GM19372 (cell line): ENCODE measurements around the gene ONECUT3.

Experiments
- ATAC-seq: cut with Tn5 transposase; IDR thresholded peaks from one replicate; pipeline ENCODE4 v1.9.1; 2021; ENCODE audit warnings: mild to moderate bottlenecking, low read depth, moderate library complexity; ENCODE audit not compliant: unreplicated experiment

The ONECUT3 gene

DNA sequence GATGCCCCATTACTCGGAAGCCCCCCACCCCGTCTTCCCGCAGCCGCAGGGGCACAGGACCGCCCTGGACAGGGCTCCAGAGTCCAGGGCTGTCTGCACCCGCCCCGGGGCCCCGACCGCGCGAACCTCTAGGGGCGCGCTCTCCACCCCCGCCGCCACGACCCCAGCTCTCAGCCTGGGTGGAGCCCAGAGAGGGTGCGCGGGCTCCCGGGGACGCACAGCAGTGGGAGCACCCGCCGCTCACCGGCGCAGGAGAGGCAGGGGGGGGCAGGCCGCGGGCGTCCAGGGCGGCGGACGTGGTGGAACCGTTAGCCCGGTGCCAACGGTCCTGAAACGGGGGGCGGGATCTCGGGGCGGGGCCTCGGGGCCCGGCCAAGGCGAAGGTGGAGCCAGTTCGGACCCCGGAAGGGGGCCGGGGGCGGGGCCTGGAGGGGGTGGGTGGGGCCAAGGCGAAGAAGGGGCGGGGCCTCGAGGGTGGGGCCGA is 58.7 kb downstream of the ONECUT3 start, which contains the start of gene ATP8B3:
ATP8B3 (minus strand) TSS at position 335 of the 484 bp plus-strand sequence. CDS start 540 bp downstream, outside the sequence.
- no peak for ATAC-seq

DNA sequence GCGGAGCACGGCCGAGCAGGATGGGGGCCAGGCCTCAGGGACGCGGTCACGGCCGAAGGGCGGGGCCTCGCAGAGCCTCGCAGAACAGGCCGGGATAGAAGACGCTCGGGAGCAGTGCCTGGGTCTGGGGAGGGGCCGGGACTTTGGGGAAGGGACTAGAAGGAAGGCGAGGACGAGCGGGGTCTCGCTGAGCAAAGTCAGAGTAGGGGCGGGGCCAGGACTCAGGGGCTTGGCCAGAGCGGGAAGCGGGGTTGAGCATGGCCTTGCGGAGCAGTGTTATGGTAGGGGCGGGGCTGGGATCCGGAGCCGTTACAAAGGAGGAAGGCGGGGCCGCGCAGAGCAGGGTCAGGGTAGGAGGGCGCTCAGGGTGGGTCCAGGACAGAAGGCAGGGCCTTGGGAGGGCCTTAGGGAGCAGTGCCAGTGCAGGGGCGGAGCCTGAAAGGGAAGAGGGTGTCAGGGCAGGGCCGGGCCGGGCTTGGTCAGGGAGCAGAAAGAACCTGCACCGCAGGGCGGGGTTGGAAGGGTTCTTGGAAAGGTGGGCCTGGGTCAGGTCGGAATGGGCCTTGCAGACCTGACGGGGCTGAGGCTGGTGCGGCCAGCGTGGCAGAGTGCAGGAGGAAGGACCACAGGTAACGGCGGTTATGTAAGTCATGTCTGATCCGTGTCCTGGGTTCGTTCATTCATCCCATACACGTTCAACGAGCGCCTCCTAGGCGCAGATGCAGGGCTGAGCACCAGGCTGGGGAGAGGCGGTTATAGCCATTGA is 59.3 kb downstream of the ONECUT3 start:
- peak; percentile 81 for ATAC-seq

DNA sequence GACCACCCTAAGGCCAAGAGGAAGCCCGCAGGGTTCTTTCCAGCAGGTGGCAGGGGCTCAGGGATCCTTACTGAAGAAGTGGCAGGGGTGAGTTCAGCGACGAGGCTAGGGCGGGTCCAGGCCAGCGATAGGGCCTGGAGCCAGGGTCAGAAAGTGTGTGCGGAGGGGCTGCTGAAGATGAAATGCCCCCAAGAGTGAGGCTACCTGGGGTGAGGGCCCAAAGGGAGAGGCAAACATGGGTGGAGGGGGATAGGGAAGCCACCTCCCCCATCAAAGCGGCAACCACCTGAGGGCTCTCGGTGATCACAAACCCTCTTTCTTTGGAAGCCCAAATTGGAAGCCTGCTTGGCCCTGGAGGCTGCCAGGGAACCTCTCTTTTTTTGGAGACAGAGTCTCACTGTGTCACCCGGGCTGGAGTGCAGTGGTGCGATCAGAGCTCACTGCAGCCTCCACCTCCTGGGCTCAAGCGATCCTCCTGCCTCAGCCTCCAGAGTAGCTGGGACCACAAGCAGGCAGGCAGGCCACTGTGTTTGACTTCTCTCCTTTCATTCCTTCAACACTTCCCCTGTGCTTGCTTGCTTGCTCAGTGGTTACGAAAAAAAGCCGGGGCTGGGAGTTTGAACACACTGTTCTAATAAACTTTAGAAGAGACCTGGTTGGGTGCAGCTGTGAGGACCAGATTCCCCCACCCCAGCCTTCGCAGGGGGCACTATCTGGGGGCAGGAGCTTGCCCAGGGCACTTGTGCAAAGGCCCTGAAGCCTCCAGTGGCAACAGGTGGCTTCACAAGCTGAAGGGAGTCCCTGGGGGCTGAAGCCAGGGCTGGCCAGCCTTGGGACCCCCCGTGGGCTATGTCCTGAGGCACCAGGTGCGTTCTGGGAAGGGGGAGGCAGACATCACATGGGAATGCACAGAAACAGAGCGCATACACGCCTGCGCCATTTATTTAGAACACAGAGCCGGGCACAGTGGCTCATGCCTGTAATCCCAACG is 60.2 kb downstream of the ONECUT3 start:
- ATAC-seq = no peak

DNA sequence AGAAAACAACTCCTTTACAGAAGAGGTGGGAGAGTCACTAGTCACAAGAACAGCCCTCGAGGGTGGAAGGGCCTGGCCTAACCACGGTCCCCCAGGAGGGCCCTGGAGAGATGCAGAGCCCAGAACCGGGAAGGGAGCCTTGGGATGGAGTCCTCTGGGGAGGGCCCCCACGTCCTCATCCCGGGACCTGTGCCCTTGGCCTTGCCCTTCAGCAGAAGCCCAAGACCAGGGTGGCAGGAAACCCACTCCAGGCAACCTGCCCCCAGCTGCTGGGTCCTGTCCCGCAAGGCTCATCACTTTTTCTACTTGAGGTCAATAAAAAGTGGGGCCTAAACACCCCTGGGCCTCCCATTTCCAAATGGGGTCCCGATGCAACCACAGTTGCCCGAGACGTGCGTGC is 61.1 kb downstream of the ONECUT3 start:
- no peak for ATAC-seq

DNA sequence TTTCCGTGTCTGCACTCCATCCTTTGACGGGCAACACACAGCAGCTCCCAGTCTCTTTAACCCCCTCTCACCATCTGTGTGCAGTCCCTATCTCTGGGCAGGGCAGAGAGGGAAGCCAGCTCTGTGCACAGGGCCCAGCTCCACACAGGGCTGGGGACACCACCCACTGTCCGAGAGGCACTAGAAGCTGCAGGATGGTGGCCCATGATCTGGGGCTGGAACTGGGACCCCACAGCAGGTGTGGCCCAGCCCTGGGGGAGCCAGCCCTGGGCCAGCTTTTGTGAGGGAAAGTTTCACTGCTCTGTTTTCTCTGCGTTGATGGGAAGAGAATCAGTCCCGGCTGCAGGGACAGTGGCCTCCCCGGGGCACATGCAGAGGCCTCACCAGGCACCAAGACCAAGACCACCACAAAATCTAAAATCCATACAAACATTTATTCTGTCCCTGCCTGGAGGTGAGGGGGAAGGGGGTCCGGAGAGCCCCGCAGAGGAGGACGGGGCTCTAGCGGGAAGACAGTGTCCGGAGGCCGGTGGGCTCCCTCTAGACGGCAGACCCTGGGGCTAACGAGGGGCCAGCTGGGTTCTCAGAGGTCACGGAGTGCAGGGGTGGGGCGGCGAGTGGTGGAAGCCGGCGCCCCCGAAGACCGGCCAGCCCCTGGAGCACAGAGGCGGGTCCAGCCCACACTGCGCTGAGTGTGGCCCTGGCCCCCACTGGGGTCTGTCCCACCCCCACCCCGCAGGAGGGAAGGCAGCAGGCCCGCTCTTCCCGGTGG is 61.7 kb downstream of the ONECUT3 start:
- ATAC-seq = no peak

DNA sequence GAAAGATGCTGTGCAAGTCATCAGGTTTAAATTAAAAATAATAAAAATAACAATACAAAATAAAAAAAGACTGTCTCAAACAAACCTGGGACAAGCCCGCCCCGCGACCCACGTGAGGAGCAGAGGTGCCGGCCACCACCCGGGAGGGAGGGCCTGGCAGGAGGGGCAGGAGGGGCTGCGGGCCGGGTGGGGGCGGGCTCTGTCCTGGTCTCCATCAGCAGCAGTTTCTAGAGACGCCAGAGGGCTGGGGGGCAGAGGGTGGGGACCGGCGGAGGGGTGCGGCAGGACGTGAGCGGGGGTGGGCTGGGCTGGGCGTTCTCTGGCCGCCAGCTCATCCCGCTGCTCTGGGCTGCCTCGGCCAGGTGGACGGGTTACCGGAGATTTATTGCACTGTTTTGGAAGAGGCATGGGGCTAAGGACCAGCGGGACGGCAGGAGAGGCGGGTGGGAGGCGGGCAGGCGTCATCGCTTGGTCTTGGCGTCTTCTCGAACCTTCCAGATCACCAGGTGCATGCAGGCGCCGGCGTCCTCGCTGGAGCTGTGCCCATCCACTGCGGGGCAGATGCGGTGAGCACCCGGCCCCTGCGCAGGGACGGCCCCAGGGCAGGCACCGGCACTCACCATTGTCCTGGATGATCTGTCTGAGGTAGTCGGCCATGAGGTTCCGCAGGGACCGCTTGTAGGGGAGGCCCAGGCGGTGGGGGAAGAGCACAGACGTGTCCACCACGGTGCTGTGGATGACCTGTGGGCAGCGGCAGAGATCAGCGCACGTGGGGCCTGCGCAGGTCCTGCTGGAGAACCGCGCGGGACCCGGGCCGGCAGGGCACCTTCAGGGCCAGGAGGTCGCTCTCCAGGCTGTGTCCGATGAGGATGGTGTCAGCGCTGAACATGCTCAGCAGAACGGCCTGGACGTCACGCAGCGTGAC is 62.6 kb downstream of the ONECUT3 start:
- no peak for ATAC-seq

DNA sequence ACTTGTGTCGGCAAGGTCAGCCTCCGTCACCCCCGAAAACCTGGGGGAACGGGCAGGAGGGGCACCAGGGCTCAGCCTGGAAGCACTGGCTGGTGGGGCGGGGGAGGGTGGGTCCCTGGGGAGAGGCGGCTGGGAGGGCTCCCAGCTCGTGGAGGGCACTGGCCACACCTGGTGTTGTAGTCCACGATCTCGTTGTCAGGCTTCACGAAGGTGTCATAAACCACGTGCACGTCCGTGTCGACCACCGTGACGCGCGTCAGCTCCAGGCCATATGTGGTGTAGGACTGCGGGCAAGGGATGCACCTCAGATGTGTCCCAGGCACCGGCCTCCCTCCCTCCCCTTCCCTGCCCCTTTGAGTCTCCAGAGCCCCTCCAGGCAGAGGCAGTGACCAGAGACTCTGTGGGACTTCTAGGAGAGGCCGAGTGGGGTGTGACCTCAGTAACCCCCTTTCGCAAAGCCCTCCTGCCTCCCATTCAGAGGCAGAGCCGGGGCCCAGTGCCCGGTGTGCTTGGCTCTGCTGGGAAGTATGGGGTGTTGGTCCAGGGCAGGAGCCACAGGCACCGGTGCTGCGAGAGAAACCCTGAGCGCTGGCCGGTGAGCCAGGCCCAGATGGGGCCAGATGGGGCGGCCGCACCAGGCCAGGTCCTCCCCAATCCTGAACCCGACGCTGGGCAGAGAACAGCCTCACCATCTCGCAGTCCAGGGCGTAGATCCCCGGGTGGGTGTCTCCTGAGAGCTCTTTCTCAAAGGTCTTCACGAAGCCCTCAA is 63.4 kb downstream of the ONECUT3 start:
- no peak for ATAC-seq

DNA sequence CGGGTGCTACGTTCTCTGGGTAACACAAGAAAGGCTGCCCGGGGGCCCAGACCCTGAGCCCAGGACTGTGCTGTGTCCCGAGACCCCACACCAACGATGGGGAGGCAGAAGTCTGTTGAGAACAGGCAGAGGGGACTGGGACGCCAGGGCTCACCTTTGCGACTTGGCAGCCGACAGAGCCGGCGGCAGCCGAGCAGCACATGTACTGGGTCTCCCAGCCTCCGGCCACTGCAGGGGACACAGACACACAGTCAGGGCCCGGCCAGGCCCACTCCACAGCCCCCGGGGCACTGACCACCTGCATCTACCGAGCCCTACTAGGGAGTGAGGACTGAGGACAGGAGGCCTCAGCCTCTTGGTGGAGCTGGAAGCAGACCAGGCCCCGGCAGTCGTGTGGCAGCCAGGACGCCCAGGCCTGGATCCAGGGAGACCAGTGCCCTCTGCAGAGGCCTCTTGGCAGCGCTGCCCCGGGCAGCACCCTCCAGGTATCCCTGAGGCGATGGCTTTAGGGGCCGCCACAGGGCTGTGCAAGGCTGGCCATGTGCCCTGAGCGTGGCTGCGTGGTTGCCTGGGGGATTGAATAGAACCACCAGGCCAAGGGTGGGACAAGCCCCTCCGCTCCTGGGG is 64.4 kb downstream of the ONECUT3 start:
- ATAC-seq = no peak

DNA sequence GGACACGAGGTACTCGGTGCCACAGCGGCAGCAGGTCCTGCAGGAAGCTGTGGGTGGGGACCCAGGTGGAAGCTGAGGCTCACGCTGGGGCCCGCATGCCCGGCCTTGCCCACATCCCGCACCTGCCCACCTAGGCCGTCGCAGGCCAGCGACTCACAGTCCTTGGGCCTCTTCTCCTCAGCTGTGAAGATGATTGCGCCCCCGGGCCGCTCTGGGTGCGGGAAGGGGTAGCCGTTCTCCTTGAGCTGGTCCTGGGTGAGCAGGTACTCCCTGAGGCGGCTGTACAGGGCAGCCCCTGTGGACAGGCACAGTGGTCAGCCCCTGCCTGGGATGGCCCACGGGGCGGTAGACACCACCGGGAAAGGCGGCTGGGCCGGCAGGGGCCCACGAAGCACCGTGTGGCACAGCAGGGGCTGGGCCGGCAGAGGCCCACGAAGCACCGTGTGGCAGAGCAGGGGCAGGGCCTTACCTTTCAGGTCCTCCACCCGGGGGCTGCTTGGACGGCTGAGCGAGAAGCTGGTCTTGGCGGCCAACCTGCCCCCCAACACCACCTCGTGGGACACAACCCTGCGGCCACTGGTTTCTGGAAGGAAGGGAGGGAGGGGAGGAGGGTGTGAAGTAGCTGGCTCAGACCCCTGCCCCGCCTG is 65.4 kb downstream of the ONECUT3 start:
- no peak for ATAC-seq

DNA sequence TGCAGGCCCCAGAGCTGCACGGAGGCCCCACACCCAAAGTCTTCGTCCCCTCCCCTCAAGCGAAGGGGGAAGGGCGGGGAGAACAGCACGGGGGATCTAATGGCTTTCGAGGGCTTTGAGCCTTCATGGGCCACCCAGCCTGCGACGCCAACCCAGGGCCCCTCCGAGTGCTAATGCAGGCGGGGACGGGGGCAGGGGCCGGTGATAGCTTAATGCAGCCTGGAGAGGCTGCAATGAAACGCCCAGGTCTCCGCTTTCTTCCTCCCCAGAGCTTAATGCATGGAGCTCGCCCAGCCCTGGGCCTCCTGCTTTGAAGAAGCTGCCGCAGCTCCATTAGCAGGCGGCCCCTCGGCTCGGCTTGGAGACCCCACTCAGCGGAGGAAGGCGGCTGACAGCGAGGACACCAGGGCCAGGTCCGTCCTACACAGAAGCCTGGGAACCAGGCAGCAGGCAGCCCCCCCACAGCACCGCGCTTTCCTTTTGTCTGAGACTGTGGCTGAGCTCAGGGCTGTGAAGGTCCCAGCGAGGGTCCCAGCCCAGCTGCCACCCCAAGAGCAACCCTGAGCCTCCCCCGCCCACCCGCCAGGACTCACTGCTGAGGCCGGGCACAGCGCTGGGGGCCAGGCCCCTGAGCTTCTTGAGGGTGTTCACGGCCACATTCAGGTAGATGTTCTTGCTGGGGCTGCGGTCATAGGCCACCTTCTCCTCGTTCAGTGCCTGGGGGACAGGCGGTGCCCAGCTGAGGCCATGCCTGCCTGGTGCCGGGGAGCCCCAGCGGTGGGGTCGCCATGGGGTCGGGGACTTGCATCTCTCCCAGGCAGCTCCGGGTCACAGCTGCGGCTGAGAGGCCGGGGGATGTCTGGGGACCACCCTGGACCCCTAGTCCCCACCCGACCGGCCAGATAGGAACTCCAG is 66.3 kb downstream of the ONECUT3 start:
- ATAC-seq = no peak

DNA sequence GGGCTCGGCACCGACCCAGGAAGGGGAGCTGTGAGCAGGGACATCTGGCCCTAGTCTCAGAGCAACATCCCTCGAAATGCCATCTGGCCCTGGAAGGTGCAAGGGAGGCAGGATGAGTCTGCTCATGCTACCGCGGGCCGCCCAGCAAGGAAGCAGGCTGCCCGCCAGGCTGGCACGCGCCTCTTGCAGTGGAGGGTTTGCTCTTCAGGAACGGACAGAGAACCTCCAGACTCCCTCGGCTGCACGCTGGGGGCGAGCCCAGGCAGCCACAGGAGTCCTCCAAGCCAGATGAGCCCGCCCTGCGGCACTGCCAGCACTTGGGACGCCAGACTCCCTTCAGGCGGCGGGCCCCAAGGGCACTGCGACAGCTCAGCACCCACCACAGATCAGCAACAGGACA is 68.9 kb downstream of the ONECUT3 start:
- no peak for ATAC-seq

DNA sequence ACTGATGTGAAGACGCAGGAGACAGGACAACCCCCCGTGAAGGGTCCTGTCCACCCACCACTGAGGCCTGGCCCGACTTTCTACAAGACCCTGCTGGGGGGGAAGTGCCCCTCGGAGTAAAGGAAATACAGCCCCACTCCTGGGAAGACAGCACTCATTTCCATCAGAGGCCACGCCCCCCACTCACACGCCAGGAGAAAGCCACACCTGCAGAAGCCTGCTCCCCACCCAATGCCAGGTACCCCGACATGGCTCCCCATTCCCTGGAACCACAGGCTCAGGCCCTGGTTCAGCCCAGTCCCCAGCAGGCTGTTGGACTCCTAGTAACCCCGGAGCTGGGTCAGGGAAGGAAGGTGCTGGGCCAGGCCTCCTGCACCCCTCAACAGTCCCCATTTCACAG is 69.7 kb downstream of the ONECUT3 start:
- ATAC-seq = no peak

DNA sequence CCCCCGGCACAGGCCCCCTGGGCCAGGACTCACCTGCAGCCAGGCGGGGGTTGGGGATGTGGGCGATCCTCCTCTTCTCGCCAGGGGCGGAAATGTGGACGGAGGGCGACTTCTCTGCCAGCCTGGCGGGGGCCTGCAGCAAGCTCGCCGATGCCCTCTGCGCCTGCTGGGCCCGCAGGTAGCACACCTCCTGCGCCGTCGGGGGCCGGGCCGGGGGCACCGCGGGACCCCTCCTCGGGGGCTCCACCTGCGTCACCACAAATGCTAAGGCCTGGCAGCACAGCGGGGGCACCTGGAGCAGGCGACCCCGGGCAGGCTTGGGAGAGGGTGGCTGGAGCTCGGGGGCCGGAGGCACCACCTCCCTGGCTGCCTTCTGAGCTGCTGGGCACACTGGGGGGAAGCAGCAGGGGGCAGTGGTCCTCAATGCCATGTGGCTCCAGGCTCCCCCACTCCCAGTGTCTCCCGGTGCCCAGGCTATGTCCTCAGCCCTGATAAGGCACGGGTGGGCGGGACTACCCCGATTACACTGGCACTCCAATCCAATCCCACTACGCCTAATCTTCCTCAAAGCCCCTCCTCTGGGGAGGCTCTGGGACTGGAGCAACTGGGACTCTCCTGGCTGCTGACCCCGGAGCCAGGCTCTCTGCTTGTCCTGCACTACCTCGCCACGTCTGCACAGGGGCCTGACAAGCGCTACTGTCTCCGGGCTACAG is 70.4 kb downstream of the ONECUT3 start:
- ATAC-seq = no peak

DNA sequence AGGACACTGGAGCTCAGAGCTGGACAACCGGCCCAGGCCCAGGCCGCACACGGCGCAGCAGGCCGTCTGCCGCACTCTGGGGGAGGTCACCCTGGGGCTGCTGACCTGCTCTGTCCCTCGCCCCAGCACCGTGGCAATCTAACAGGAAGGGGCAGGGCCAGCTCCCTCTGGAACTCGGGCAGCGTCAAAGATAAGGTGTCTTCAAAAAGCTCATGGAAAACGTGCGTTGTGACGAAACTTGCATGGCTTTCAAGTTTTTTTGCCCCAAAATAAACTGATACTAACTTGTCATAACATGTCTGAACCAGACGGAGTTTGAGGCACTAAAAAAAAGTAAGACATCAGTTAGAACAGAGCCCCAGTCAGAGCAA is 70.9 kb downstream of the ONECUT3 start:
- no peak for ATAC-seq

DNA sequence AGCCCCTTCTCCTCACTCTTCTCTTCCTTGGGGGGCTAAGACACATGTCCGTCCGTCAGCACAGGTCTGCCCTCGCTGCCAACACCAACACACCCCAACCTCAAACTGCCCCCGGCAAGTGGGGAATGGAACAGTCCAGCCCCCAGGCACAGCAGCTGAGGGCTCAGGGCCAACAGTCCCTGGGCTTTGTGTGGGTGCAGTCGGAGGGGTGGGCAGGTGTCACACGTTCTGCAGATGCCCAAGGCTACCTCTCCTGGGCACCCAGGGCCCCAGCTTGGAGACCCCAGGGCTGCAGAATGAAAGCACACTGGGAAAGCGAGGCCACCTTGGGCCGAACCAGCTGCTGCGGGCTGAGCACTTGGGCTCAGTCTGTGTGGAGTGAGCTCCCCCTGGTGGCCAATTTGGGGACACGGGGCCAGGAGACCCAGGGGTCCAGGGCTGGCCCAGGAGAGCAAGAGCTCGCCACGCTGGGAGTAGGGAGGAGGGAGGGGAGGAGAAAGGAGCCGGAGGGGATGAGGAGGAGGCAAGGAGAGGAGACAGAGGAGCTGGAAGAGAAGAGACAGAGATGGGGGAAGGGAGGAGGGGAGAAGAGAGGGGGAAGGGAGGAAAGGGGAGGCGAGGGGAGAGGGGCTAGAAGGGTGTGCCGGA is 72.7 kb downstream of the ONECUT3 start:
- ATAC-seq = no peak
